Stimulated activated CD8-positive, alpha-beta memory T cell treated with anti-CD3 and anti-CD28 coated beads, Interleukin-4, amount 100 ng/mL, for 48 hours (primary cell): ENCODE results near the gene CDH23.
"Not testable (repeated sequence)": the region's sequence is repeated elsewhere in the genome, so short reads cannot be mapped to it uniquely, and the experiment has no call there.

ENCODE experiments used
- DNase-seq: peaks from one replicate; pipeline ENCODE4 v3.0.0-alpha.2; 2020

CDH23 gene

DNA sequence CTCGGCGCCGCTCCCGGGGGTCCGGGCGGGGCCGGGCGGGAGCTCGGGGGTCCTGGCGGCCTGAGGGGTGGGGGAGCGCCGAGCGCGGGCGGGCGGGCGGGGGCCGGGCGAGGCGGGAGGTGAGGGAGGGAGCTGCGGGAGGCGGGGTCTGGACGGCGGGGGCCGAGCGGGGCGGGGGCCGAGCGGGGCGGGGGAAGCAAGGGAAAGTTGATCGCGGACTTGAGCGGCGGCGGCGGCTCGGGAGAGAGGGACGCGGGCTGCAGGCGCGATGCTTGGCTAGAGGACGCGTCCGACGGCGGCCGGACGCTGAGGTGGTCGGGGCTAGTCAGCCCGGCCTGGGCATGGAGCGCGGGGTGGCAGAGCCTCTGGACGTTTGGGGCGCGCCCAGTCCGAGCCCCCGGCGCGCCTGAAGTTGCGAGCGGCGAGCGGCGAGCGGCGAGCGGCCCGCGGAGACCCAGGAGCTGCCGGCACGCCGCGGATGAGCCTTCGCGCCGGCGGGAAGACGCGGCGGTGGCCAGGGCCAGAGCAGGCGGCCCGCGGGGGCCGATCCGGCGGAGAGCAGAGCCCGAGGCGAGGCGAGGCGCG lies at the start of gene CDH23:
CDH23 (plus strand) TSS at position 210 of the 585 bp plus-strand sequence. CDS start 42,912 bp downstream, outside the sequence.
- no peak for DNase-seq

DNA sequence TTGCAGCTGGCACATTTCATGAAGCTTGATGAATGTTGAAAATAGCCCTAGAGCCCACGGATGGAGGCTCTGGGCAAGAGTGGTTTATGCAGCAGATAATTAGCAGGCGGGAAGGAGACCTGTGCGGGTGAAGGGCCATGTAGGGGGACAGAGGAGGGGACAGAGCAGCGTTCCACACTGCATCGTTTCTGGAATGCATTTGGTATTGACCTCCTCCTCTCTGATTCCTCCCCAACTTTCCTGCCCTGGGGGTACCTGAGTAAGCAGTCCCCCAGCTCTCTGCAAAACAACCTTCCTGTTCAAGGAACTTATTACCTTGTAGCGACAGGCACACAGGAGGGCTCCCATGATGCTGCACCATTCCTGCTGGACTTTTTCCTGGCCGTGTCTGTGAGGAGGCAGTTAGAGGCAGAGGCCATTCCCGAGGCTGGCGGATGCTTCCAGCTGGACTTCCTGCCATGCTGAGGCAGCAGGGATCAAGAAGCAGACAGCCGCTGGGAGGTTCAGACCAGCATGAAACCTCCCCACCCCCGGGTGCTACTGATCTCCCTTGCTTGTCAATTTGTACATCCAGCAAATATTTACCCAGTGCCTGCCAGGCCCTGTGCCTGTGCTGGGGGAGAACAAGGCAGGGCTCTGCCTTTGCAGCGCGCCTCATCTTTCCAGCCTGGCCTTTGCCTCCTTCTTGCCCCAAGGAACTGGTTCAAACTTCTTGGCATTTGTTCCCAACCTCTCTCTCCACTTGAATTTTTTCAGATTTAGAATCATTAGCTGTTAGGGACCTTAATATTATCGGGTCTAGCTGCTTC lies 48.9 kb upstream of the CDH23 start:
- DNase-seq, result no peak

DNA sequence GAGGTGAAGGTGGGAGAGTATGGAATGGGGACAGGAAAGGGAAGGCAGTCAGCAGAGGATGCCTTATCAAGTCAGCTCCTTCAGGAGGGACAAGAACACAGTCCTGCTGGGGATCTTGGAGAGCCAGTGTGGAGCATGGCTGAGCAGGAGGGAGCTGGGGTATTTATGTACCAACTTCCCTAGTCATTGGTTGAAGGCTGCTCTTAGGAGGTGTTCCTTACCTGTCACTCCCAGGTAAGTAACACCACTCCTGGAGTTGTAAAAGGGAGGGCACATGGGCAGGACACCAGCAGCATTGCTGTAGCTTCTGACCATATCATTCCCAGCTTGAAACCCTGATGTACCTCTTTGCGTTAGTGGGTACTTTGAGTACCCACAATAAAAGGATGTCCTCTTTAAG lies 47.9 kb upstream of the CDH23 start:
- DNase-seq, result no peak

DNA sequence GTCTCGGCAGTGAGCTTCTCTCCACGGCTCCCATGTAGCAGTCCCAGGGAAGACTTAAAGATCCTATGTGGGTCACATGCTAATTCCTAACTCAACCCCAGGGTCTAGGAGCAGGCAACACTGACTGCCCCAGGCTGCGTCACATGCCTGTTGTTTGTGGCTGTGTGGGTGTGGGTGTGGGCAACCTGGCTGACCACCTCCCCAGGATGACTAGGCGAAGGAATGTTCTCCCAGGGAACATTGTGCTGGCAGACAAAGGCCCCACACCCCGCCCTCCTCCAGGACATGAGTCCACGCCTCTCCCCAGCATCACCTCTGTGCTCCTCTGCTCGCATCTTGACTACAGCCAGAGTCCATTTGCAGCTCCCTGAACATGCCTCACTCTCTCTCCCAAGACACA lies 47.3 kb upstream of the CDH23 start:
- no peak for DNase-seq

DNA sequence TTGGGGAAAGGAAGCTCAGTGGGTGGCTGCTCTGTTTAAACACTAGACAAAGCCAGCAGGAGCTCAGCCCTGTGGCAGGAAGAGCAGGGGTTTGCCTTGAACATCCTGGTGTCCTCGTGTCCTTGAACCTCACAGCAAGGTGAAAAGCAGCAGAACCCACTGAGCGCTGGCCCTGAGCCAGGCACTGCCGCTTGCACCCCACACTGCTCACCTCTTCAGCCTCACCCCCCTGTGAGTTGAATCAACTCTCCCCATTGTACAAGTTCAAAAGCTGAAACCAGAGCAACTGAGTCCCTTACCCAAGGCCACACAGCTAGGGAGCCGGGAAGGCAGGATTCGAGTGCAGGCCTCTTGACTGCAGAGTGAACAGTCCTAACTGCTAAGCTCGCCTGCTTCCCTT lies 45.6 kb upstream of the CDH23 start:
- no peak for DNase-seq

DNA sequence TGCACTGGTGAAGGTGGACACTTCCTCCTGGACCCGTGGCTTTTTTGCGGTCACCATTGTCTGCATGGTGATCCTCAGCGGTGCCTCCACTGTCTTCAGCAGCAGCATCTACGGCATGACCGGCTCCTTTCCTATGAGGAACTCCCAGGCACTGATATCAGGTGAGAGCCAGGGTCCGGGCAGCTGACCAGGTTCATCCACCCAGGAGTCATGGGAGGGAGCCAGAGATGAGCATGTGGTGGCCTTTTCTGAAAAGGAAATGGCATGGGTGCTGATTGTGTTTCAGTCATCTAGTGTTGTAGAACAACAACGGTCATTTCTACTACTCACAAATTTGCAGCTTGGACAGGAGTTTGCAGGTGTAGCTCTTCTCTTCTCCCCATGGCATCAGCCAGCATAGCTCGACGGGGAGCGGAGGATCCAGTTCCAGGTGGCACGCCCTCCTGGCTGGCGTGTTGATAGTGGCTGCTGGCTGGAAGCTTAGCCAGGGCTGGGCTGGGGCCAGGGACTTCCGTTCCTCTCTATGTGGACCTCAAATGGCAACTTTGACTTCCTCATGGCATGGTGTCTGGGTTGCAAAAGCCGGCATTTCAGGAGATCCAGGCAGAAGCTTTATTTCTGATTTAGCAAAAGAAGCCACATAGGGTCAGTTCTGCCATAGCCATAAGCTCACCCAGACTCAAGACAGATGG lies 44.9 kb upstream of the CDH23 start:
- no peak for DNase-seq

DNA sequence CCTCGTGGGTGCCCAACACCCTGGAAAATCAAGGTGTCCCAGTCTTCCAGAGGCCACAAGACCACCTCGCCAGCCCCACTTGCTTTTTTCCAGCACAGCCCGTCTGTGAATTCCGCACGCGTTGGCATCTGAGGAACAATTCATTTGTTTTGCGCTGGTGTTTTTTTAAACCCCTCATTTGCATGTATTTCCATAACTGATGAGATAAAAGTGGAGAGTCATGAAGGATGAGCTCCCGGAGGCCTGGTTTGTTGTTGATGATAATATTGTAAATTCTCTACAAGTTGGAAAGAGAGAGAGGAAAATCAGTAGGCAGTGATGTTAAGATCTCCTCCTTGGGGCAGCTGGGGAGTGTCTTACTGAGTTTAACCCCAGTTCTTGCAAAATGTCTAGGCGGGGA lies 43.1 kb upstream of the CDH23 start:
- DNase-seq, result no peak

DNA sequence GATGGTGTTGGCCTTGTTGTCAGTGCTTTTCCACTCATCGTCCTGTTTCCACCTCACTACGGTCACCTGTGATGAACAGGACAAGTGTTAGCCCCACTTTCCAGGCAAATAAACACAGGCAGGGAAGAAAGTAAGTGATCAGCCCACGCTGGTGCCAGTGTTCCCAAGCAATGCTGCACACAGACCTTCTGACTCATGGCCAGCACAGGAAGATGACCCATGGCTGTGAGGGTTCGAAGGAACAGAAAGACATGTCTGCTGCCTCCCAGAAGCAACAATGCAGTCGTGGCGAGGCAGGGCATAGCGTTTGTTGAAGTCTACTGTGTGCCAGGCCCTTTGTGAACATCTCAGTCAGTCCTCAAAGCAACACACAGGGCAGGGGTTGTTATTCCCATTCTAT lies 41.9 kb upstream of the CDH23 start:
- no peak for DNase-seq

DNA sequence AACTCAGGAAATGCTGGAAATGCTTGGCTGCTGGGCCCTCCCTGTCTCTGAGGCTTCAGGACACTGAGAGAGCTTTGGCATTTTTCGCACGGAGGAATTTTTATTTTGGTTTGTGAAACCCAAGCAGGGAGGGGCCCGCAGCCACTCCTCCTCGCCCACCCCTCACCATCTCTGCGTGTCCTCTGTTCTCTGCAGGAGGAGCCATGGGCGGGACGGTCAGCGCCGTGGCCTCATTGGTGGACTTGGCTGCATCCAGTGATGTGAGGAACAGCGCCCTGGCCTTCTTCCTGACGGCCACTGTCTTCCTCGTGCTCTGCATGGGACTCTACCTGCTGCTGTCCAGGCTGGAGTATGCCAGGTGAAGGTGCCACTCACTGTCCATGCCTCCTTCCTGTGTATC lies 40.8 kb upstream of the CDH23 start:
- no peak for DNase-seq

DNA sequence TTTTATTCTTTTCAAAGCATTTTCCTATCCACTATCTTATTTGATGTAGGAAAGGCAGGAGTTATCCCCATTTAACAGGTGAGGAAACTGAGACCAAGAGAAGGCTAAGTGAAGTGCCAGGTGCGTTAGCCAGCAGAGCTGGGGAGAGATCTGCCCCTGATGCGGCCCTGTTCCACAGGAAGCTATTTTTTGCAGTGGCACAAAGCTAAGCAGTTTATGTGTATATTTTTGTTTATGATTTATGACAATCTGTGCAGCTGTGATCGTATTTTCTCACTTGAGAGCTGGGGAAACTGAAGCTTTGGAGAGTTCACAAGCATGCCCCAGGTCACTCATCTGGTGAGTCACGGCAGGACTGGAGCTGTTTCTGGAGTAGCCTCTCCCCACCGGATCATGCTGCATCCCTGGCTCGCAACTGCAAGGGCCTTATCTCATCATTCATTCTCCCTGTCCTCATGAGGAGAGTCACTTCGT lies 38.9 kb upstream of the CDH23 start:
- DNase-seq, result no peak

DNA sequence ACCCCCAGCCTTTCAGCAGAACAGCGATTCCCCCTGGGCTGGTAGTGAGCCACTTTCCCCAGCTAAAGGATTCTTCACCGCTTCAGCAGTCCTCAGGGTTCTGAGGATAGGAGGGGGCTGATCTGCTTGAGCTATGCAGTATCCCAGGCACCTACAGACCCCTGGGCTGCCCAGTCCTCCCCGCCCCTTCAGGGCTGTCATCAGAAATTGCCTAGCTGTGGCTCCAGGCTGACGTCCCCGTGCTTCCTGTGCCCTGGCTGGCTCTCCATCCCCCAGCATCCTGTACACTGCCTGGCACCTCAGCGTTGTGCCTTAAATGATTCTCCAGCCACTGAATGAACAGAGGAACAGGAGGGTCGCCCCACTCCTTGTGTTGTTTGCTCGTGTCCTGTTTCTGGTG lies 38.4 kb upstream of the CDH23 start:
- DNase-seq, result no peak

DNA sequence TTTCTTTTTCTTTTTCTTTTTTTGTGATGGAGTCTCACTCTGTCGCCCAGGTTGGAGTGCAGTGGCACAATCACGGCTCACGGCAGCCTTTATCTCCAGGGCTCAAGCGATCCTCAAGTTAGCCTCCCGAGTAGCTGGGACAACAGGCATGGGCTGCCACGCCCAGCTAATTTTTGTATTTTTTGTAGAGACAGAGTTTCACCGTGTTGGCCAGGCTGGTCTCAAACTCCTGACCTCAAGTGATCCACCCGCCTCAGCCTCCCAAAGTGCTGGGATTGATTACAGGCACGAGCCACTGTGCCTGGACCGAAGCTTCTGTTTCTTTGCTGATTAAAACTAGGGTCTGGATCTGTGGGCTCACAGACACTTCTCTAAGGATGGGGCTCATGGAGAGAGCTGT lies 37.8 kb upstream of the CDH23 start:
- DNase-seq, result not testable (repeated sequence)

DNA sequence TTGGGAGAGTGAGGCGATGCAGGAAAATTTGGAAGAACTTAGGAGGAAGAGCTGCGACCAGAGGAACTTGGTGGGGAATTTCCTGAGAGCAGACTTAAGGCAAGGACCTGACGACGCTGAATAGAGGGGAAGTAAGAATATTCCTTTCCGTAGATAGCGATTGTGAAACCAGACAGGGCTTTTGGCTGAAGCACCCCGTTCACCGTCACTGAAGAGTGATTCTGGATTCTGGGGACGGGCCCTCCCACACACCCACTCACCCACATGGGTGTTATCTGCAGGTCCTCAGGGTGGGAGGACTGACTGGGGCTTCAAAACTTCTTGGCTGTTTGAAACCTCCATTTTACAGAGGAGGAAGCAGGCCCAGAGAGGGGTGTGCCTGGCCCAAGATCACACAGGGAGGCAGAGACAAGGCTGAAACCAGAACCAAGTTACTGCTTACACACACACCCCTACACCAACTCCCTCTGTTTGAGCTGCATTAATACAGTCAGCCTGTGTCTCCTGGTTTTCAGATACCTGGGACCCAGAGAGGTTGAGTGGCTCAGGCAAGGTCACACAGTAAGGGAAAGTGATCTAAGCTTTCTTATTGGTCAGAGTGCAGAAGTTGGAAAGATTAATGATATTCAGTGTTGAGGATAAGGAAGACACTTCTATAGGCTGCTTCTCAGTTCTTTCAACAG lies 37.2 kb upstream of the CDH23 start:
- no peak for DNase-seq

DNA sequence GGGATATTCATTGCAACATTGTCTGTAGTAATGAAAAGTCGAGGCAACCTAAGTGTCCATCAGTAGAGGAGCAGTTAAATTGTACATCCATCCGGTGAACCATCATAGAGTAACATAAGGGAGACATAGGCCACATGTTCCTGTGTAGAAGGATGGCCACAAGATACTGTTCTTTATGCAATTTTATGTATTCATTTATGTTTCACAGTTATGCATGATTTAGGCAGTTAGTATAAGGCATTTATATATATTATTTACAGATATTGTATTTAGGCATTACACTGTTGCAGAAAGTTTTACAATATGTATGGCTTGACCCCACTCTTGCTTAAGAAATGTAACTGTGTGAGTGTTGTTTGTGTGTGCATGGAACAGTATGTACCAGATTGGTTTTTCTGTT lies 36.0 kb upstream of the CDH23 start:
- DNase-seq, result no peak

DNA sequence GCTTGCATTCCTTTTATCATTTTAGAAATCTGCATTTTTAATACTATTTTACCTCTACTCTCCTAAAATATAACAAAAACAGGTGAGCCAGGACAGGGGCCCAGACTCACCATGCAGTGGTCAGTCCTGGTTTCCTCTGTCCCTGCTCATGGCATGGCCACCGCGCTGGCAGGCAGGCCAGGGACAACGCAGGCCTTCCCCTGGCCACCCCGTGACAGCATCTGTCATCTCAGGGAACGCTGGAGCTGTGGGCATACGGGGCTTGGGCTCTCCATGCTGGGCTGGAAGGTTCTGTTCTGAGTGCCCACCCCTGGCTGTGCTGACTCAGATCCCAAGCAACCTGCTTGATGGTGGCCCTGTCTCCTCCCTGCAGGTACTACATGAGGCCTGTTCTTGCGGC lies 35.1 kb upstream of the CDH23 start:
- DNase-seq, result no peak

DNA sequence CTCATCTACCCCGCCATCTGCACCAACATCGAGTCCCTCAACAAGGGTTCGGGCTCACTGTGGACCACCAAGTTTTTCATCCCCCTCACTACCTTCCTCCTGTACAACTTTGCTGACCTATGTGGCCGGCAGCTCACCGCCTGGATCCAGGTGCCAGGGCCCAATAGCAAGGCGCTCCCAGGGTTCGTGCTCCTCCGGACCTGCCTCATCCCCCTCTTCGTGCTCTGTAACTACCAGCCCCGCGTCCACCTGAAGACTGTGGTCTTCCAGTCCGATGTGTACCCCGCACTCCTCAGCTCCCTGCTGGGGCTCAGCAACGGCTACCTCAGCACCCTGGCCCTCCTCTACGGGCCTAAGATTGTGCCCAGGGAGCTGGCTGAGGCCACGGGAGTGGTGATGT lies 34.6 kb upstream of the CDH23 start:
- DNase-seq, result no peak

DNA sequence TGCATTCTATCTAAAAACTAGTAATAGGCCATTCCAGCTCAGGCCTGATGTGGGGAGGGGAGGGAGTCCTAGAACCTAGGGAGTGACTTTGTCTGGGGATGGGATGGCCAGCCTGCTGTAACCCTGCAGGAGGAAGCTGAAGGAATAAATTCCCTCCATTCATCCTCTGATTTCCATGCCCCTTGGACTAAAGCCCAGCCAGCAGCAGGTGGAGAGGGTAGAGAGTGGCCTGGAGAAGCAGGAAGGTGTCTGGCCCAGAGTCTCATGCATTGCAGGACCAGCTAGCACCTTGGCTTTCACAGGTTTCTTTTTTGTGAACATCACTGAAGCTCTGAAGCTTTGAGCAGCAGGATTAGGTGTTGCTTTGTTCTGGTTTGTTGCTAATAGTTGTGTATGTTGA lies 32.8 kb upstream of the CDH23 start:
- DNase-seq, result no peak

DNA sequence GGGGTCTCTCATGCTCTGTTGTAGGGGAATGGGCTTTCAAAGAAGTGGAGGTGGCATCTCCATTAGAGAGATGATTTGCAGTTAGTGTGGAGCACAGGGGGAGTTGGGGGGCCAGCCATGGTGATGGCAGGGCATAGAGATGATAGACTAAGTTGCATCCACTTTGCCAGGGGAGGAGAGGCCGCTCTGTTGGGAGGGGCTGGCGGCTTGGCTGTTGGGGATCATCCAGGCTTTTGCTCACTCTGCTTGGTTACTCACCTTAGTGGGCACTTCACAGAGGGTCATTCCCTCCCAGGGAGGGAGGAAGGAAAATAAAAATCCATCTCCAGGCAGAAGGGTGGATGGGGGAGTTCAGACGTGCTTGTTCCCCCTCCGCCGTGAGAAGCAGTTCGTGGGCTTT lies 31.4 kb upstream of the CDH23 start:
- DNase-seq, result no peak

DNA sequence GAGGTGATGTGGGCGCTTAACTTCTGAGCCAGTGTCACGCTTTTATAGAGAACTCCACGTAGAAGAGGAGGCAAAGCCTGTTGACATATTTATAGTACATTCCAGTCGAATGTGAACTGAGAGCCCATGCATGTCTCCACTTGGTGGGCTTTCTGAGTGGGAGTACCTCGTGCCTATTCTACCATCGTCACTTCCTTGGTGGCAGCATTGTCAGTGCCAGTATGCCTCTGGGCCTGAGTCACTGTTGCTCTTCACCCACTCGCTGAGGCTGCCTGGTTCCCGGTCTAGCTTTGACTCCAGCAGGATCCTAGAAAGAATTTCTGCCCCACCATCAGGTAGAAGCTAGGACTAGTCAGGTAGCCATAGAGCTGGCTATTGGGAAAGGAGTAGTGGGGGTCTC lies 30.0 kb upstream of the CDH23 start:
- DNase-seq, result no peak

DNA sequence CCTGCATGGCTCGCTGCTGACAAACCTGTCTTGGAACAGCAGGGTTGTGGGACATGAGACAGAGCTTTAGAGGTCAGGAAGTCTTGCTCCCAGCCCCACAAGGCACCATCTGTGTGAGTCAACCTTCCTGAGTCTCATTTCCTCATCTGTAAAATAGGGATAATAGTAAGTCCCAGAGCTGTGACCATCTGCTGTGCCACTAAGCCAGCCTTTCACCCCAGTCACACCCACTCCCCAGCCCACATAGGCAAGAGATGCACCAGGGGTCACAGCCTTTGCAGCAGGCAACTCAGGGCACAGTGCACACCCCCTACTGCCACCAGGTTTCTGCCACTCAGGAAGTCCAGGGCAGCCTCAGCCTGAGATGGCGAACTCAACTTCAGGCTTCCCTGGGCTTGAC lies 29.4 kb upstream of the CDH23 start:
- no peak for DNase-seq

DNA sequence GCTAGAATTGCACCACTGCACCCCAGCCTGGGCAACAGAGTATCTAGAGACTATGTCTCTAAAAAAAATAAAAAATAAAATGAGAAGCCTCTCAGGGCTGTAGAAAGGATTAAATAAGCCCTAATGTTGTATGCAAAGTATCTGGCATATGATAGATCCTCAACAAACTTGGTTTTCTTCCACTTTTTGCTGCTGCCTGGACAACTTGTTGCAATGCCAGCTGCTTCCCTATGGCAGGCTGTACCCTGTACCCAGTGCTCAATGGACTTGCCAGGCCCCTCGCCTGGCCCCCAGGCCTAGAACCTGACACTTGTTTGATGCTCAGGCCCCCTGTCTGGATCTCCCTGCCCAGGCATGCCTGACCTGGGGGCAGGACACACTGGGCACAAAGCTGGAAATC lies 28.5 kb upstream of the CDH23 start:
- no peak for DNase-seq

DNA sequence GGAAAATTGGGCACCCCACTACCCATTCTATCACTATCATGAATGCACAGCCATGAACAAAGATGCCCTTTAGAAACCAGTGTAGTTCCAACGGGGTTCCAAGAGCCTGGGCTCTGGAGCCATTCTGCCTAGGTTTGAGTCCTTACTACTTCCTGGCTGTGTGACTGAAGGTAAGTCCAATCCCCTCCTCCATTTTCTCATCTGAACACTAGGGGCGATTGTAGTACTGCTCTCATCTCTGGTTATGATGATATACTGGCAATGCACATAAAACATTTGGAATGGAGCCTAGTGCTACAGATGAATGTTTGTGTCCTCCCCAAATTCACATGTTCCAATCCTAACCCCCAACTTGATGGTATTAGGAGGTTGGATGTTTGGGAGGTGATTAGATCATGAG lies 28.1 kb upstream of the CDH23 start:
- DNase-seq, result no peak

DNA sequence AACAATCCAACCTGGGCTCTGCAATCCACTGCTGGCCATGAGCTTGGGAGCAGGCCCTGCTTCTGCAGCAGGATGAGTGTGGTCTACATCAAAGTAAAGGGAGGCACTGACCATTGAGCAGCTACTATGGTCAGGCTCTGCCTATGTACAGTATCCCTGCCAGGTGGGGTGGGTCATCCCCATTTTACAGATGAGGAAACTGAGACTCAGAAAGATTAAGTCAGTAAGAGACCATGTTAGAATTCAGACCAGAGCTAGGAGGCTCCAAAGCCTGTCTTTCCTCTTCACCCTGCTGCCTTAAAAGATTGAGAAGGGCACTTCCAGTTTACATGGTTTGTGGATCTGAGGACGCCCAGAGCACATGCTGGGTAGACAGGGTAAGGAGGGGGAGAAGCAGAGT lies 27.1 kb upstream of the CDH23 start:
- no peak for DNase-seq

DNA sequence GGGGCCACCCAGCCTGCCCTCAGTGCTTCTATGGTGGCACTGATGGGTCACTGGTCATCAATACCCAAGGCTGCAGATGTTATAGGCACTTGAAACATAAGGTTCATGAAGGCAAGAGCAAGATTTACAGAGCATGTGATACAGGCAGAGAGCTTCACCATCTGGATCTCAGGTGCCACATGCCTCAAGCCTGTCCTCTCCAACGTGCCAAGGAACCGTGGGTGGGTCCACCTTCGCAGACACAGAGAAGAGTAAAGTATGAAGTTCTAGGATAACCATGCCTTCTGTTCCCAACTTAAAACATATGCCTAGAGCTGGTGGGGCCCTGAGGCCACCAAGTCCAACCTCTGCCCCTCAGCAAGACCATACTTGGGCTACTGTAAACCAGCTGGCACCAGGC lies 26.7 kb upstream of the CDH23 start:
- no peak for DNase-seq
